GM19324 (cell line): ENCODE results near the gene MEX3D.

Experiments
- ATAC-seq: cut with Tn5 transposase; IDR thresholded peaks from one replicate; pipeline ENCODE4 v1.9.1; 2021; ENCODE audit warnings: mild to moderate bottlenecking, moderate library complexity; ENCODE audit not compliant: unreplicated experiment, low FRiP score

MEX3D gene

DNA sequence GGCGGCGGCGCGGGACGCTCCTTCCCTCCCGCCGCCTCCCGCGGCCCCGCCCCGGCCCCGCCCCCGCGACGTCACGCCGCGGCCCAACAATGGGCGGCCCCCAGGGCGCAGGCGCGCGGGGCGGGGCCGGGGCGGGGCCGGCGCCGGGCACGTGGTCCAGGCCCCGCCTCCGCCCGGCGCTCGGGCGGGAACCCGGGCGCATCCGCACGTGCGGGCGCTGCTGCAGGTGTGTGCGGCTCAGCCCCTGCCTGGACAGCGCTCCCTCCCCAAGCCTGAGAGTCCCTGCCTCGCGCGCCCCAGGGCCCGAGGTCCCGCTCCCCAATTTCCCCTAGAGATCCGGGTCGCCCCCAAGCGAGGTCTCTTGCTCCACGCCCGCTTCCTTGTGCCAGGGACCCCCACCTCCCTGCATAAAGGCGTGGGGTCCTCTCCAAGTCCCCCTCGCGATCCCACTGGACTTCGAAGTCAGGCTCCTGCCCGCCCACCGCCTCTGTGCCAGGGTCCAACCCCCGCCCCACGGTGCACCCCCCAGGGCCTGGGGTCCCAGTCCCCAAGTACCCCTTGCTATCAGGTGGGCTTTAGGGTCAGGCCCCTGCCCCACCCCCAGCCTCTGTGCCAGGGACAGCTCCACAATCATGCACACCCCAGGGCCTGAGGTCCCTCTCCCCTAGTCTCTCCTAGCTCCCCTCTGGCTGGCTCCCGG lies at the start of gene MEX3D:
MEX3D (minus strand) TSS at position 6 of the 700 bp plus-strand sequence. CDS start 267 bp downstream, outside the sequence.
- peak; percentile 68 for ATAC-seq

- no peak for ATAC-seq
Measured at GRCh38 chr19:1616875-1617274, 48.8 kb upstream of the MEX3D start.

DNA sequence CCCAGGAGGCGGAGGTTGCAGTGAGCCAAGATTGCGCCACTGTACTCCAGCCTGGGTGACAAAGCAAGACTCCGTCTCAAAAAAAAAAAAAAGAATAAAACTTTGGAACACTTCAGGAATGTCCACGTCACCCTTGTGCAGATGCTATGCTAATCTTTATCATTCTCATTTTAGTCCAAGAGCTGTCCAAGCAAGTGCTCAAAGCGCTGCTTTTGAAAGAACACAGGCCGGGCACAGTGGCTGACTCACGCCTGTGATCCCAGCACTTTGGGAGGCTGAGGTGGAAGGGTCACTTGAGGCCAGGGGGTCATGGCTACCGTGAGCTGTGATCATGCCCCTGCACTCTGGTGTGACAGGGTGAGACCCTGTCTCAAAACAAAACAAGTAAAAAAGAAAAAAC lies 48.3 kb upstream of the MEX3D start:
- ATAC-seq: no peak

DNA sequence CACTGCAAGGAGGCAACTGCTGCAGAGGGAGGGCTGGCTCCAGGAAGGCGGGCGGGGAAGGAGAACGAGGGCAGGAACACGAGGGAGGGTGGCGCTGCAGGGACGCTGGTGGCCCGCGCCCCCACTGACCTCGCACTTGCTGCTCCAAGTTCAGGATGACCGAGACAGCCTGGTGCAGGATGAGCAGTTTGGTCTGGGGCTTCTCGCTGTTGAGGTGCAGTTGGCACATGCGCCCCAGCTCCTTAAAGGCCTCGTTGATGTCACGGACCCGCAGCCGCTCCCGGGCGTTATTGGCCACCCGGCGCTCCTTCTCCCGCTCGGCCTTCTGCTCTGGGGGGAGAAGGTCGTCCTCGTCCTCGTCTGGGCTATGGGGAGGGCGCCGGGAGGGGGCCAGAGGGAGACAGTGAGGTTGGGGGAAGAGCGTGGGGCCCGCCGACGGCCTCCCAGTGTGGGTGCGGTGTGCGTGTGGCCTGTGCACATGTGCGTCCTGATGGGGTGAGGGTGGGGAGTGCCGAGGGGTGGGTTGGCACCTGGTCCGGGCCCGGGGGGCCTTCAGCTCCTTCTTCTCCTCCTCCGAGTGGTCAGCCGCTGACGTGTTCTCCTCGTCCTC lies 47.1 kb upstream of the MEX3D start:
- ATAC-seq: no peak

GRCh38 chr19:1613808-1614570 lies 45.9 kb upstream of the MEX3D start:
- no peak for ATAC-seq

DNA sequence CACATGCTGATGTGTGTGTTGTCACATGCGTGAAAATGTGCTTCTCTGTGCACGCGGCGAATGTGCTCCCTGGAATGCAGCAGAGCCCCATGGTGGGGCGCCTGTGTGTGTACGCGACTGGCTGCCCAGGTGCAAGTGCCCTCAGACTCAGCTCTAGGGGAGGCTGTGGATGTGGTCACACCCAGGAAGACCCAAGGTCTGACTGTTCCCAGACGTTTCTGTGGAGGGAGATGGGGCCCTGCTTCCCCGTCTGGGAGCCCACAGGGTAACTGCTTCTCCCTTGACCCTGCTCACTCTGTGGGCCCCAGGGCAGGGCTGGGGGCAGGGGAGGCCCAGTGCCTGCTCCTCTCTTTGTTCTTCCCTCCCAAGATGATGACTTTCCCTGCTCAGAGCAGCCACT lies 45.0 kb upstream of the MEX3D start:
- ATAC-seq: no peak

DNA sequence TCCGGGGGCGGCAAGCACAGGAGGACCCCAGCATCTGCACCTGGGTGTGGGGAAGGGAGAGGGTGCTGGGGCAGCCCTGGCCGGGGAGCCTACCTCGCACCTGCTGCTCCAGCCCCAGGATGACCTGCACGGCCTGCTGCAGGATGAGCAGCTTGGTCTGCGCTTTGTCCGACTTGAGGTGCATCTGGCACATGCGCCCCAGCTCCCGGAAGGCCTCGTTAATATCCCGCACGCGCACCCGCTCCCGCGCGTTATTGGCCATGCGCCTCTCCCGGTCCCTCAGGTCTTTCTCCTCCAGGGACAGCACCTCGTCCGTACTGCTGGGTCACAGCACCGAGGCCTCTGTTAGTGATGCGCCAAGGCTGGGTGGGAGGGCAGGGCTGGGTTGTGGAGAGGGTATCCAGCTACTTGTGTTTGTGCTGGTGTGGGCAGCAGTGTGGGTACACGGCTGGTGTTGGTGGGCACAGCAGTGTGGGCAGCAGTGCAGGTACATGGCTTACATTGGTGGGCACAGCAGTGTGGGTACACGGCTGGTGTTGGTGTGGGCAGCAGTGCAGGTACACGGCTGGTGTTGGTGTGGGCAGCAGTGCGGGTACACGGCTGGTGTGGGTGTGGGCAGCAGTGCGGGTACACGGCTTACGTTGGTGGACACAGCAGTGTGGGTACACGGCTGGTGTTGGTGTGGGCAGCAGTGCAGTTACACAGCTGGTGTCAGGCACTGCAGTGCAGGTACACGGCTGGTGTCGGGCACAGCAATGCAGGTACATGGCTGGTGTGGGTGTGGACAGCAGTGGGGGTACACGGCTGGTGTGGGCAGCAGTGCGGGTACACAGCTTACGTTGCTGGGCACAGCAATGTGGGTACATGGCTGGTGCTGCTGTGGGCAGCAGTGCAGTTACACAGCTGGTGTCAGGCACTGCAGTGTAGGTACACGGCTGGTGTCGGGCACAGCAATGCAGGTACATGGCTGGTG lies 44.3 kb upstream of the MEX3D start:
- no peak for ATAC-seq

- ATAC-seq: no peak
Measured at GRCh38 chr19:1611353-1611752, 43.2 kb upstream of the MEX3D start.

DNA sequence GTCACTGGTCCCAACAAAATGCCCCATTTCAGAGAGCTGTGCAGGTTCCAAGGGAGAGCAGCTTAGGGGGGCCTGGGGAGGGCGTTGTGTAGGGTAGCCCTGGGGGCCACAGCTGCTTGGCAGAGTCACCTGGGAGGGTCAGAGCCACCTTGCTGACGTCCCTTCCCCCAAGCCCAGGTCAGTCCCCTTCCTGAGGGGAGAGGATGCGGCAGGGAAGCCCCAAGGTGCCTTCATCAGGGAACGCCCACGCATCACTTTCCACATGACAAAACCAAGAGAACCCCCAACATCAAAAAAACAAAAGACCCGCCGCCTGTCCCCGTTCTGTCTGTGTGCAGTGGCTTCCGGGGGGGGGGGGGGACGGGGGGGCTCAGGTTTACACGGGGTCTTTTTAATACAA lies 42.5 kb upstream of the MEX3D start:
- no peak for ATAC-seq

GRCh38 chr19:1609680-1610474 lies 41.8 kb upstream of the MEX3D start:
- no peak for ATAC-seq

GRCh38 chr19:1609103-1609396 lies 40.9 kb upstream of the MEX3D start:
- ATAC-seq: no peak

- ATAC-seq: no peak
Measured at GRCh38 chr19:1608359-1609102, 40.4 kb upstream of the MEX3D start.

DNA sequence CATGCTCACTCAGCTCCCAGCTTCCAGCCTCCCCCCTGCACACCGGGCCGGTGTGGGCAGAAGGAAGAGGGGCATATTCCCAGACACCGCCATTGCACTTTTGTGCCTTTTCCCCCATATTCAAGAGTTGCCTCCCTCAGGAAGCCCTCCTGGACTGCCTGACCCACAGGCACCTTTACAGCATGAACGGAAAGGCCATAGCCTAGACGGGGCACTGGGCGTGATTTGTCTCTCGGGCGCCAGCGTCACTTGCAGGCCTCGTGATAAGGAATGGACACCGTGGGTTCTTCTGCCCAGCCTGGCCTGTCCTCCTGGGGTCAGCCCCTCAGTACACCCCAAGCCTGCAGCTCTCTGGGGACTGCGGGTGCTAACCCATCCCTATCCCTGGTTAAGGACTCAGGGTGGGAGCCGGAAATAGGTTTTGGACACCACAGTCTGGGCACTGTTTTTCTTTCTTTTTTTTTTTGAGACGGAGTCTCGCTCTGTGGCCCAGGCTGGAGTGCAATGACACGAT lies 38.1 kb upstream of the MEX3D start:
- no peak for ATAC-seq

GRCh38 chr19:1605236-1606137 lies 37.4 kb upstream of the MEX3D start, which contains the start of gene UQCR11:
Gene UQCR11 (minus strand): TSS chr19:1605462. CDS start chr19:1605409, 53 bp downstream.
- ATAC-seq: peak; percentile 90

GRCh38 chr19:1602091-1602707 lies 34.1 kb upstream of the MEX3D start:
- ATAC-seq: no peak

DNA sequence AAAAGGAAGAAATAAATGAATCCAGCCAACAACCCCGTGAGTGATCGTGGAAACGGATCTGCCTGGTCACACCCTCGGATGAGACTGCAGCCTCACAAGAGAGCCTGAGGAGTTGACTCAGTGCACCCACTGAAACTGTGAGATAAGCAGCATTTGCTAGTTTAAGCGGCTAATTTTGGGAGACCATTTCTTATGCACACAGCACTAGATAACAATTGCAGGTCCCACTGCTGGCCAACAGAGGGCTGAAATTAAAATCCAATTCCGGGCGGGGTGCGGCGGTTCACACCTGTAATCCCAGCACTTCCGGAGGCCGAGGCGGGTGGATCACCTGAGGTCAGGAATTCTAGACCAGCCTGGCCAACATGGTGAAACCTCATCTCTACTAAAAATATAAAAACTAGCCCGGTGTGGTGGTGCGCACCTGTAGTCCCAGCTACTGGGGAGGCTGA lies 33.5 kb upstream of the MEX3D start:
- ATAC-seq: no peak

DNA sequence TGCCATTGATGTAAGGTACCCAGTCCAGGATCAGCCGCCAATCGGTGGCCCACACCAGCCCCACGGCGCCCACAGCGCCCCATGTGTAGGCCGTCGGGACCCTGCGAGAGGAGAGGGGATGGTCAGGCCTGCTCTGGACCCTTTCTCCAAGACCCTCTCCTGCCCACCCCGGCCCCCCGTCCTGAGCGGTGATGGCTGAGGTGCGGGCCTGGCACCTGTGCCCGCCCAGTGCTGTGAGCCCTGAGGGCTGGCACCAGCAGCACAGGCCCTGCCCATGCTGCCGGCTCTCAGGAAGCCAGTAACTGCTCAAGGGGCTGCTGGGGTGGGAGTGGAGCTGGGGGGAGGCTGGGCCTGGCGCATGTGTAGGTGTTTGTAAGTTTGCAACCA lies 31.3 kb upstream of the MEX3D start:
- no peak for ATAC-seq
